Adrenal gland (tissue), 5 donors: ENCODE data around the gene FHIT.

Experiments used
- CTCF ChIP-seq, 6 experiments: fragments of 450-650 bp in 4 of 6; fragments of 200-600 bp in 2 of 6; sonication (generic) in 1 of 6; IDR thresholded peaks; 1 replicate in 5 of 6; 2 replicates in 1 of 6; pipeline versions ENCODE4 v1.5.1 to v1.8.0; 2016 to 2021; ENCODE audit warnings: antibody characterized with exemption in 6 of 6, mild to moderate bottlenecking in 2 of 6, moderate library complexity in 1 of 6
- POLR2A ChIP-seq, 2 donors: fragments of 450-650 bp; IDR thresholded peaks; one replicate each; pipeline ENCODE4 v1.6.1; 2017; ENCODE audit warnings: antibody characterized with exemption in 2 of 2, mild to moderate bottlenecking in 2 of 2, moderate library complexity in 1 of 2
- donor health status: DM: no; HTN: no; CAD: no.

- TF ChIP-seq CTCF (IDR thresholded peaks at IDR 0.05) (no peak), POLR2A (IDR thresholded peaks at IDR 0.05) (no peak)
These were observed 252.4 kb downstream of the FHIT start for GRCh38 chr3:60998858-60999257.
